ENCODE results near the gene FEZ2.

DNA sequence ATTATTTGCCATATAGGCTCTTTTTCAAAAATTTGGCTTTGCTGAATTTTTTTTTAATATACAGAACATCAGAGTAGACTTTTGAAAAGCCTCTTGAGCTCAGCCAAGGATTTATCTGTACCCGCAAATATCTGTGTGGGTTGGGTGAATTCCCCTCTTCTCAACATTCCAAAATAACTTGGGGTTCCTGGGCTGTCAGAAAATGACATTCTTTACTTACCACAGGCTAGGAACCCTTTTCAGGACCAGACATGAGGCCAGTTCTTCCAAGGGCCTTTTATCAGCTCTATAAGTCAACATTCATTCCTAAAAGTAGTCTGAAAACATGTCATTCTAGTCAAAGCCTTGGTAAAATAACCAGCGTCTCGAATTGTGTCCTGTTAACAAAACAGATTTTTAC lies 28.8 kb upstream of the FEZ2 start:
- TF ChIP-seq, protein P1, sequence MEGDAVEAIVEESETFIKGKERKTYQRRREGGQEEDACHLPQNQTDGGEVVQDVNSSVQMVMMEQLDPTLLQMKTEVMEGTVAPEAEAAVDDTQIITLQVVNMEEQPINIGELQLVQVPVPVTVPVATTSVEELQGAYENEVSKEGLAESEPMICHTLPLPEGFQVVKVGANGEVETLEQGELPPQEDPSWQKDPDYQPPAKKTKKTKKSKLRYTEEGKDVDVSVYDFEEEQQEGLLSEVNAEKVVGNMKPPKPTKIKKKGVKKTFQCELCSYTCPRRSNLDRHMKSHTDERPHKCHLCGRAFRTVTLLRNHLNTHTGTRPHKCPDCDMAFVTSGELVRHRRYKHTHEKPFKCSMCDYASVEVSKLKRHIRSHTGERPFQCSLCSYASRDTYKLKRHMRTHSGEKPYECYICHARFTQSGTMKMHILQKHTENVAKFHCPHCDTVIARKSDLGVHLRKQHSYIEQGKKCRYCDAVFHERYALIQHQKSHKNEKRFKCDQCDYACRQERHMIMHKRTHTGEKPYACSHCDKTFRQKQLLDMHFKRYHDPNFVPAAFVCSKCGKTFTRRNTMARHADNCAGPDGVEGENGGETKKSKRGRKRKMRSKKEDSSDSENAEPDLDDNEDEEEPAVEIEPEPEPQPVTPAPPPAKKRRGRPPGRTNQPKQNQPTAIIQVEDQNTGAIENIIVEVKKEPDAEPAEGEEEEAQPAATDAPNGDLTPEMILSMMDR (IDR thresholded peaks at IDR 0.05): no peak
- TF ChIP-seq POLR2A (IDR thresholded peaks at IDR 0.05): no peak

Measured in thyroid gland (tissue), 4 donors.